Stimulated activated CD4-positive, alpha-beta T cell treated with anti-CD3 and anti-CD28 coated beads, Interleukin-15, amount 100 ng/mL, for 24 hours (primary cell): ENCODE data around the gene C2orf81.
A peak's percentile ranks its signal among the peaks of the same experiment; 100 is the strongest.
"Not testable (repeated sequence)": the region's sequence is repeated elsewhere in the genome, so short reads cannot be mapped to it uniquely, and the experiment has no call there.

Source experiments
- DNase-seq: peaks from one replicate; pipeline ENCODE4 v3.0.0-alpha.2; 2020

C2orf81 gene

GRCh38 chr2:74421221-74421870 lies at the start of gene C2orf81, which contains the start of gene WDR54:
Gene C2orf81, minus strand, starts transcription at chr2:74421619. Its CDS starts 59 bp downstream, at chr2:74421560.
Gene WDR54, plus strand, starts transcription at chr2:74421730. Its CDS starts 424 bp downstream, at chr2:74422154.
- peak; percentile 97 for DNase-seq

DNA sequence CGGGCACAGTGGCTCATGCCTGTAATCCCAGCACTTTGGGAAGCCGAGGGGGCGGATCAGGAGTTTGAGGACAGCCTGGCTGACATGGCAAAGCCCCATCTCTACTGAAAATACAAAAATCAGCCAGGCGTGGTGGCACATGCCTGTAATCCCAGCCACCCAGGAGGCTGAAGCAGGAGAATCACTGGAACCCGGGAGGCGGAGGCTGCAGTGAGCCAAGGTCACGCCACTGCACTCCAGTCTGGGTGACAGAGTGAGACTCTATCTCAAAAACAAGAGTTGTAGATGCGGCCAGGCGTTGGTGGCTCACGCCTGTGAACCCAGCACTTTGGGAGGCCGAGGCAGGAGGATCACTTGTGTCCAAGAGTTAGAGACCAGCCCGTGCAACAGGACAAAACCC lies 49.3 kb upstream of the C2orf81 start:
- not testable (repeated sequence) for DNase-seq

GRCh38 chr2:74464406-74464805 lies 43.0 kb upstream of the C2orf81 start:
- no peak for DNase-seq

GRCh38 chr2:74462786-74463105 lies 41.3 kb upstream of the C2orf81 start:
- DNase-seq: no peak

DNA sequence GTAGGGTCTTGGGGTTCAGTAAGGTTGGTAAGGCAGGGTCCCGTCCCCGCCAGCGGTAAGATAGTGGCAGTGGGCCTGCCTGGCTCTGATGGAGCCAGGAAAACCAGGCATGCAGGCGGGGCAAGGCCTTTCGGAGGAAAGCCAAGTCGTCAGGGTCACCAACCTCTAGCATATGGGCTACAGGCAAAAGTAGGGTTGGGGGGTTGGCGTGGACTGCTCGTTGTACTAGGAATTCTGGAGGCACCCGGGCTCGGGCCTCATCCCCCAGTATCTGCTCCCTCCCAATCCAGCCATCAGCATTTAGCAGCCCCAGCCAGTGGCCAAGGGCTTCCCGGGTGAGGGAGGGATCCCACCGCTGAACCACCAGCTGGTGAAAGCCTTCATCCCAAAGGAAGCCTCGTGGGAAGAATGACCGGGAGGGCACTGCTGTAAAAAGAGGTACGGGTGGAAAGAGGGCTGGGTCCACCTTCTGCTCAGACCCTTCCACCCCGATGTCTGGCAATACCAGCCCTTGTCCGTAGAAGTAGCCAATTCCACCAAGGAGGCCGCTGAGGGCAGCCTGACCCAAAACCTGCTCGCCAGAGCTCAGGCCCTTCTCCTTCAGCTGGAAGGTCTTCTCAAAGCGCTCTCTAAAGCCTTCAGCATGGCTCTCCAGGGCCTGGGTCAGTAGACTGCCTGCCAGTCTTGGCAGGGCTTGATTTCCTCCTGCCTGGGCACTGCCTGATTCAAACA lies 40.8 kb upstream of the C2orf81 start:
- DNase-seq: no peak

DNA sequence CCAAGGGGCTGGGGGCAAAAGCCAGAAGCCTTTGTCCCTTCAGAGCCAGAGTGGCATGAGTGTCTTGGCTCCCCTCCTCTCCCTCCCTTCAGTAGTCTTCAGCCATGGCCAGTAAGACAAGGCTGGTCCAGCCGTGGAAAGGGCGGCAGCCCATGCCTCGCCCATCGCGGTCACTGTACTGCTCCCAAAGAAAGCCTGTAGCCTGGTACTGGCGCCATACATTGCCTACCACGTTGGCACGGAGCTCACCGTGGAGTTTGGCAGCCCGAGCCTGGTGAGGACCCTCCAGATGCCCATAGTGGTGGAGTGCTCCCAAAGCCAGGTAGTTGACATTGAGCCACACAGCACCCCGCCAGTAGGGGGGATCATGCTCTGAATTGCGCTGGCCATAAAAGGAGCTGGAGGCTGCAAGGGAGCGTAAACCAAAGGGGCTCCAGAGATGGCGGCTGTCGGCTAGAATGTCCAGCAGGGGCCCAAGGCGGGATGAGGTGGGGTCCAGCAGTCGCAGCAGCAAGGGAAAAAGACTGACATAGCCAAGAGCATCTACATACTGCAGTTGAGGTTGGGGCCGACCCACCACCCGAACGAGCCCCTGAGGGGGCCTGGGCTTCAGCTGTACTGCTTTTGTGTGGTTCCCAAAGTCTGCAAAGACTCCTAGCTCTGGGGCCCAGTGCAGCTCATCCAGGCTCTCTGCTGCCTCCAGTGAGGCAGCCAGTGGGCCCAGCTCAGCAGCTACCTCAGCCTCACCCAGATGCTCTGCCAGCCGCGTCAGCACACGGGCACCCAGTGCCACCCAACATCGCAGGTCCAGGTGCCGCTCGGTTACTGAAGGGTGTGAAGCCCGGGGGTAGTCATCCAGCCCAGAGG lies 40.0 kb upstream of the C2orf81 start:
- peak; percentile 27 for DNase-seq

GRCh38 chr2:74460187-74460586 lies 38.8 kb upstream of the C2orf81 start:
- peak; percentile 18 for DNase-seq

- peak; percentile 17 for DNase-seq
Observed at GRCh38 chr2:74459503-74460118, 38.2 kb upstream of the C2orf81 start.

DNA sequence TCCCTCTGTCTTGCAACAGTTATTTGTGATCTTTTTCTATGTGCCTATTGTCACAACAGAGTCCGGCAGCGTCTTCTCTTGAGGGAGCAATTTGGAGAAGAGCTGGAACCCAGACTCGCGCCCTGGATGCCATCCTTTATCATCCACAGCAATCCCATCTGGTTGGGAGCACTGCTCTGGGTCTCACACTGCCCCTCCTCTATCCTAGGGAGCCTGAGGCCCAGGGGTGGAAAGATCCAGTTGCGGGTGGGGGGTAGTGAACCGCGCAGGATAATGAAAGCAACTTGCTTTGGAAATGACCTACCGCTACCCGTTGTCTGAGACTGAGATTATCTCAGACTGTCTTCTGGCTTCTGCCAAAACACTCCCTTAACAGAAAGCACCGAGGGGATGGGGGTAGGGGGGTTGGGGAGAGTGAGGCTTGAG lies 37.5 kb upstream of the C2orf81 start:
- DNase-seq: peak; percentile 27

GRCh38 chr2:74458132-74458937 lies 36.9 kb upstream of the C2orf81 start, which contains the start of gene WBP1:
Gene WBP1, plus strand, starts transcription at chr2:74458438. Its CDS starts 165 bp downstream, at chr2:74458603.
- peak; percentile 99 for DNase-seq

DNA sequence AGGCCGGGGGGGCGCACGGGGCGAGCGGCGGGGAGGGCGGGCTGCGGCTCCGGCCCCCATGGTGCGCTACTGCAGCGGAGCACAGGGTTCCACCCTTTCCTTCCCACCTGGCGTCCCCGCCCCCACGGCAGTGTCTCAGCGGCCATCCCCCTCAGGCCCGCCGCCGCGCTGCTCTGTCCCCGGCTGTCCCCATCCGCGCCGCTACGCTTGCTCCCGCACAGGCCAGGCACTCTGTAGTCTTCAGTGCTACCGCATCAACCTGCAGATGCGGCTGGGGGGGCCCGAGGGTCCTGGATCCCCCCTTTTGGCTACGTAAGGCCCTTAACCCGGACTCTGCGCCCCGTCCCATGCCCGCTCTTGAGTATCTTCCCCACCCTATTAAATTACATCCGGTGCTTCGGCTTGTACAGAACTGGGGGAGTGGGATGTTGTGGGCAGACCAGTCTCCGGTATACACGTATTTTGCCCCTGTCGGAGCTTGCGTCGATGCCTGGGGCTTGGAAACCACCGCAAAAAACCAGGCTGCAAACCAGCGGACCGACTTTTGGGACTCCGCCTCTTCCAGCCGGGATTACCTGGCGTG lies 36.2 kb upstream of the C2orf81 start:
- DNase-seq: peak; percentile 89

GRCh38 chr2:74457129-74457548 lies 35.7 kb upstream of the C2orf81 start:
- no peak for DNase-seq

DNA sequence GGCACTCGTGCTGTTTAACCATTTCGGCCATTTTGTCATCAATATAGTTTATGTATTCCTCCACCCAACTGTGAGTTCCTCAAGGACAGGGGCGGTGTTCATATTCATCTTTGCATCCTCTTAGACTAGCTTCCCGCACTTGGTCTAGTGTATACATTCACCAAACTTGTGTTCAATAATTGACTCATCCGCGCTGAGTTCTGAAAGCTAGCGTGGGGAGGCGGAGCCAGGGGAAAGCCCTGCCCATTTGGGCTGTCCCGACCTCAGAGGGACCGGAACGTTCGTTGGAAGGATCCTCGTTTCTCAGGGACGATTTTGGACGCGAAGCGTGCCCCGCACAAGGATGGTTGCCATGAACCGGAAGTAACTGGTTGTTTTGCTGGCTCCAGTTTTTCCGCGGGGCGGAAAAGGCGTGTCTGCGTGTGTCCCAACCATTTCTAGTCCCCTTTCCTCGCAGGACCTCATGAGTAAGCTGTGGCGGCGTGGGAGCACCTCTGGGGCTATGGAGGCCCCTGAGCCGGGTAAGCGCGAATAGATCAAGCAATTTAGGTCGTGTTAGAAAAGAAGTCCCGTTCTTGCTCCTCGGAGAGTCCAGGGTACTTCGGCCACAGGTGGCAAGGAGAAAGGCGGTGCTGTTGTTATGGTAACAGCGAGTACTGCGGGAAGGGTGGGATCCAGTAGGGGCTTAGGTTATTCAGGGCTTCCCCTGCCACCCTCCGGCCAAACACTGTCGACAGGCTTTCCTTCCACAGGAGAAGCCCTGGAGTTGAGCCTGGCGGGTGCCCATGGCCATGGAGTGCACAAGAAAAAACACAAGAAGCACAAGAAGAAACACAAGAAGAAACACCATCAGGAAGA lies 33.5 kb upstream of the C2orf81 start, which contains the start of gene INO80B:
TSS of gene INO80B (plus strand) at position 434 of the 858 bp plus-strand sequence. CDS start at position 464, 30 bp downstream.
- peak; percentile 97 for DNase-seq

- no peak for DNase-seq
Observed at GRCh38 chr2:74450570-74451190, 29.3 kb upstream of the C2orf81 start.

- DNase-seq: no peak
Observed at GRCh38 chr2:74448771-74449170, 27.4 kb upstream of the C2orf81 start.

GRCh38 chr2:74447230-74447999 lies 26.0 kb upstream of the C2orf81 start:
- DNase-seq: no peak

DNA sequence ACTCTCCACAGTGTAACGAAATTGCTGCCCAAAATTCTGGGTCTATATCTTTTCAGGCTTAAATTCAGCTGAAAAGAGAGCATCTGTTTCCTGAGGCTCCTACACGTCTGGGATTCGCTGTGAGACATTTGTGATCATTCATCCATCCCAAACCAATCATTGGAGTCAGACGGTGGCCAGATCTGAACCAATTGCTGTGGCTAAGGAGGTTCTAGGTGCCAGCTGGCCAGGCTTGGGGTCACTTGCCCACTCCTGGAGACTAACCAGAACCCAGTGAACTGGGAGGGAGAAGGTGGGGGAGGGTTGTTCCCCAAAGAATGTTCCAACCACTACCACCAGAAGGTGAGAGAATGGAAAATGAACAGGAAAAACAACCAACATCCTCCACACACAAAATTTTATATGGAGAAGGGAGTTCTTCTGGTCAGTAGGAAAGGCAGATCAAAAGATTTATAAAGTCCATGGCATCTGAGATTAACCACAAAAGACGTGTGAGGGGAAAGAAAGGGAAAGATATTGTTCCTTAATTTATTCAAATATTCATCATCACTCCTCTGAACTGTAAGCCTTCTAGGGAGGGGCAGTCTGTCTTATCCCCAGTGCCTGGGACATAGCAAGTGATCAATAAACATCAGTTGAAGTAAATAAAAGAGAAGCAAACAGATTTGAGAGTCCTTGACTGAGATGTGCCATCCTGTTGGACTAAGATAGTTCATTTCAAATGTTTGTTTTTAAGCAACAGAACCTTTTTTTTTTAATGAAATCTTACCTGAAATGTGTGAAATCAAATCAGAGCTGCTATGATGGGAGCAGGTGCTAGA lies 23.3 kb upstream of the C2orf81 start:
- no peak for DNase-seq
